Measurements from ENCODE around the gene USP4.

DNA sequence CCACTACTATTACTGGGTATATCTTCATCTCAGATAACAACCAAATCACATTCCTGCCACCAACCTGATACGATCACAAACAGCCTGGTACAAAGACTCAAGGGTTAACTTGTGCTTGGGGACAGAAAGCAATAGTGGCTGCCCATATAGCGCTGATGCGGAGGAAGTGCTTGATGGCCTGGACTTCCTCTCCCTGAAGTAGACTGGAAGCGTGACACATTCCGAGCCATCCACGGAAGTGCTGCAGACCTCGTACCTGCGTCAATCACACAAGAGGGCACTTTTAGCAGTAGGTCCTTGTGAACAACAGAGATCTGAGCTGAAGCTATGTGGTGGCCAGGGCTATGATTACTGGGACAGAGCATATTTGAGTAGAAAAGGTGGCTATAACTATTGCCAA lies 45.5 kb downstream of the USP4 start:
- no peak for TF ChIP-seq POLR2AphosphoS5 (IDR thresholded peaks at IDR 0.05; ENCODE audit: borderline replicate concordance, low read depth, low read length)
- TF ChIP-seq EZH2 (IDR thresholded peaks at IDR 0.05): no peak

All from SK-N-MC (cell line).